ENCODE results near the gene DPP8.

DNA sequence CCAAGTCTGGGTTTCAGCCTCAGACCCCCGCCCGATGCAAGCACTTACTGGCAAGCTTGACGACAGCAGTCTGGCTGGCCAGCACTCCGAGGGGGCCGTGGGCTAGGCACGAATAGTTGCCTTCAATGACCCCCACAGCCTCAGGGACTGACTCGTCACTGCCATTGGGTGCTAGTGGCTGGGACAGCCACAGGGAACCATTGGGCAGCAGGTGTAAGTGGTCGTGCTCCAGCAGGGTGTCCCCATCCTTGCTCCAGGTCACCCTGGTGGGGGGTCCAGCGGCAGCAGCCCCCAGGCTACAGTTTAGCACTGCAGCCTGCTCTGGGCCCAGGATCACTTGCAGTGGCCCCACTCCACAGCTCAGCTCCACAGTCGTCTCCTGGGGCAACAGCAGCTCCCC is 106.5 kb downstream of the DPP8 start:
- TF ChIP-seq, protein P1, sequence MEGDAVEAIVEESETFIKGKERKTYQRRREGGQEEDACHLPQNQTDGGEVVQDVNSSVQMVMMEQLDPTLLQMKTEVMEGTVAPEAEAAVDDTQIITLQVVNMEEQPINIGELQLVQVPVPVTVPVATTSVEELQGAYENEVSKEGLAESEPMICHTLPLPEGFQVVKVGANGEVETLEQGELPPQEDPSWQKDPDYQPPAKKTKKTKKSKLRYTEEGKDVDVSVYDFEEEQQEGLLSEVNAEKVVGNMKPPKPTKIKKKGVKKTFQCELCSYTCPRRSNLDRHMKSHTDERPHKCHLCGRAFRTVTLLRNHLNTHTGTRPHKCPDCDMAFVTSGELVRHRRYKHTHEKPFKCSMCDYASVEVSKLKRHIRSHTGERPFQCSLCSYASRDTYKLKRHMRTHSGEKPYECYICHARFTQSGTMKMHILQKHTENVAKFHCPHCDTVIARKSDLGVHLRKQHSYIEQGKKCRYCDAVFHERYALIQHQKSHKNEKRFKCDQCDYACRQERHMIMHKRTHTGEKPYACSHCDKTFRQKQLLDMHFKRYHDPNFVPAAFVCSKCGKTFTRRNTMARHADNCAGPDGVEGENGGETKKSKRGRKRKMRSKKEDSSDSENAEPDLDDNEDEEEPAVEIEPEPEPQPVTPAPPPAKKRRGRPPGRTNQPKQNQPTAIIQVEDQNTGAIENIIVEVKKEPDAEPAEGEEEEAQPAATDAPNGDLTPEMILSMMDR (IDR thresholded peaks at IDR 0.05): no peak
- no peak for TF ChIP-seq EZH2phosphoT487 (IDR thresholded peaks at IDR 0.05)

Measured in neural progenitor cell (in vitro differentiated cells).